Adrenal gland (tissue), 5 donors: ENCODE data around the gene TFPI.

Experiments used
- POLR2A ChIP-seq, 2 donors: fragments of 450-650 bp; IDR thresholded peaks; one replicate each; pipeline ENCODE4 v1.6.1; 2017; ENCODE audit warnings: antibody characterized with exemption in 2 of 2, mild to moderate bottlenecking in 2 of 2, moderate library complexity in 1 of 2
- TF ChIP-seq, protein P1 (sequence below), 6 experiments: fragments of 450-650 bp in 4 of 6; fragments of 200-600 bp in 2 of 6; sonication (generic) in 1 of 6; IDR thresholded peaks; 1 replicate in 5 of 6; 2 replicates in 1 of 6; pipeline versions ENCODE4 v1.5.1 to v1.8.0; 2016 to 2021; ENCODE audit warnings: antibody characterized with exemption in 6 of 6, mild to moderate bottlenecking in 2 of 6, moderate library complexity in 1 of 6
- donor health status: DM: no; HTN: no; CAD: no.

DNA sequence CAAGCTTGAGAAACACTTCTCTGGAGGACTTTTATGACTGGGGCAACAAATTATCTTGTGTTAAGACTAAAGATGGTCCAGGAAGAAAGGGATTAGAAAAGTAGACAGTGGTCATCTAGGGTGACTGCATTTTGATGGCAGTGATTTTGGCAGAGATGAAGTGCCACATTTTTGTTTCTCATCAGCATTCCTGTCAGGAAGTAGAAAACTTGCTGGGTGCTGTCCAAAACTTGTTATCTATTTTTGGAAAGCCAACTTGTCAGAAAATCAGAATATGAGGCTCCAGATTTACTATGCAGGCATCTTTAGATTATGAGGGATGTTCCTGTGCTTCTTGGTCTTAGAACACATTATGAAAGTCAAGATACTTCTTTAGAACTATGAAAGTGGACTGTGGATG is 77.2 kb downstream of the TFPI start:
- TF ChIP-seq POLR2A (IDR thresholded peaks at IDR 0.05): no peak
- TF ChIP-seq, protein P1, sequence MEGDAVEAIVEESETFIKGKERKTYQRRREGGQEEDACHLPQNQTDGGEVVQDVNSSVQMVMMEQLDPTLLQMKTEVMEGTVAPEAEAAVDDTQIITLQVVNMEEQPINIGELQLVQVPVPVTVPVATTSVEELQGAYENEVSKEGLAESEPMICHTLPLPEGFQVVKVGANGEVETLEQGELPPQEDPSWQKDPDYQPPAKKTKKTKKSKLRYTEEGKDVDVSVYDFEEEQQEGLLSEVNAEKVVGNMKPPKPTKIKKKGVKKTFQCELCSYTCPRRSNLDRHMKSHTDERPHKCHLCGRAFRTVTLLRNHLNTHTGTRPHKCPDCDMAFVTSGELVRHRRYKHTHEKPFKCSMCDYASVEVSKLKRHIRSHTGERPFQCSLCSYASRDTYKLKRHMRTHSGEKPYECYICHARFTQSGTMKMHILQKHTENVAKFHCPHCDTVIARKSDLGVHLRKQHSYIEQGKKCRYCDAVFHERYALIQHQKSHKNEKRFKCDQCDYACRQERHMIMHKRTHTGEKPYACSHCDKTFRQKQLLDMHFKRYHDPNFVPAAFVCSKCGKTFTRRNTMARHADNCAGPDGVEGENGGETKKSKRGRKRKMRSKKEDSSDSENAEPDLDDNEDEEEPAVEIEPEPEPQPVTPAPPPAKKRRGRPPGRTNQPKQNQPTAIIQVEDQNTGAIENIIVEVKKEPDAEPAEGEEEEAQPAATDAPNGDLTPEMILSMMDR (IDR thresholded peaks at IDR 0.05): no peak
